ENCODE data around the gene ASIC1.

Gene ASIC1

GRCh38 chr12:50041062-50041860, 16.1 kb upstream of the ASIC1 start:
- DNase-seq (ENCODE audit: low read depth in 2 of 2) = no peak

- no peak for DNase-seq (ENCODE audit: low read depth in 2 of 2)
Observed at GRCh38 chr12:50041962-50042361, 15.4 kb upstream of the ASIC1 start.

- DNase-seq (ENCODE audit: low read depth in 2 of 2) = no peak
Observed at GRCh38 chr12:50042693-50043092, 14.7 kb upstream of the ASIC1 start.

DNA sequence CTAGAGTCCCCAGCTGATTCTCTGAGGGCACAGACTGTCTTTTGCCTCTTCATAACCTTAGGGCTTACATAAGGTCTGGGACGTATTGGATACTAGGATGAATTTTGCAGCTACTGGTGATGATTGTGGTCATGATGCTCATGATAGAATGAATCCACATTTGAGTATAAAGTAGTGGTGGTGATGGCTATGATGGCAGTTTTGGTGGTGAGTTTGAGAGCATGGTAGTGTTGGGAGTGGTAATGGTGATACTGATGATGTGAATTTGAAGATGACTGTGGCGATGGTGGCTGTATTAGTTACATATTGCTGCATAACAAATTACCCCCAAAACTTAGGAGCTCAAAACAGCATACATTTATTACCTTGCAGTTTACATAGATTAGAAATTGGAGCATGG, 14.1 kb upstream of the ASIC1 start:
- no peak for DNase-seq (ENCODE audit: low read depth in 2 of 2)

GRCh38 chr12:50043854-50044253, 13.5 kb upstream of the ASIC1 start:
- no peak for DNase-seq (ENCODE audit: low read depth in 2 of 2)

- DNase-seq (ENCODE audit: low read depth in 2 of 2) = no peak
Observed at GRCh38 chr12:50047693-50048250, 9.6 kb upstream of the ASIC1 start.

GRCh38 chr12:50049254-50050118, 7.9 kb upstream of the ASIC1 start:
- no peak for DNase-seq (ENCODE audit: low read depth in 2 of 2)

DNA sequence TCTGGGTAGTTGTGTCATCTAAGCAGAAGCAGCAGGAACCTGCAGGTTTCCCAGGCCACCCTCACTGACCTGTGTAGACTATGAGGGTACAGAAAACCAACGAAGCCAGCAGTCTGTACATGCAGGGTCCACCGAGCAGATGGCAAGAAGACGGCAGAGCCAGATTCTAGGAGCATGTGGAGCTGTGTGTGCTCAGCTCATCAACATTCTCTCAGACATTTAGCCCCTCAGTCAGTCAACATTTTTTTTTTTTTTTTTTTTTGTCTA, 7.3 kb upstream of the ASIC1 start:
- no peak for DNase-seq (ENCODE audit: low read depth in 2 of 2)

DNA sequence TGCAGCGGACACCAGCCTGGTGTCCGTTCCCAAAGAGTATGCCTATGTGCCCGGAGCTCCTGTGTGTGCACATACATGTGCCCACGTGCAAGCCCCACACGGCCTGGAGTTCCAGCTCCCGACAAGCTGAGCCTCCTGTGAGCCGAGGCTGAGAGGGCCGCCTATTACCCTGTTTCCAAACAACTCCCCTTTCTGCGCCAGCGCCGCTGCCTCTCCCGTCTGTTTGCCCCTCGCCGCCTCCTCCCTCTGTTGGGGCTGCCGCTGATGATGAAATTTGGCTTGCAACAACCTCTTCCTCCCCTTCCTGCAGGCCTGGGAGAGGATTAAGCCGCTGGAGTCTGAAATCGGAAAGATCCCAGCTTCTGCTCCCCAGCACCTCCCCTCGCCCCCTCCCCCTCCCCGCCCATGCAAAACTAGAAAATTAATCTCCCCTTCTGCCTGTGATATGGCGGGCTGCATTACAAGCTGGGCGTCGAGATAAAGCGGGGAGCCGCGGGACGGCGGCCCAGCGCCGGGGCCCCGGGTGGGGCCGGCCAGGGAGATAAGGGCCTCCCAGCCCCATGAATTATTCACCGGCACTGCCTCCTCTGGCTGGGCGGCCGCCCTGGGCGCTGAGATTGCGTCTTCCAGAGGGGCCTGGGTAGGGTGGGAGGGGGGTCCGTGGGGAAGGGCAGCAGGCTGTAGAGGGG, 6.8 kb upstream of the ASIC1 start:
- DNase-seq (ENCODE audit: low read depth in 2 of 2) = peak; percentile 45 to 48

- no peak for DNase-seq (ENCODE audit: low read depth in 2 of 2)
Observed at GRCh38 chr12:50051101-50051806, 6.1 kb upstream of the ASIC1 start.

- DNase-seq (ENCODE audit: low read depth in 2 of 2) = no peak
Observed at GRCh38 chr12:50052544-50052943, 4.9 kb upstream of the ASIC1 start.

- DNase-seq (ENCODE audit: low read depth in 2 of 2) = no peak
Observed at GRCh38 chr12:50052964-50053363, 4.4 kb upstream of the ASIC1 start.

DNA sequence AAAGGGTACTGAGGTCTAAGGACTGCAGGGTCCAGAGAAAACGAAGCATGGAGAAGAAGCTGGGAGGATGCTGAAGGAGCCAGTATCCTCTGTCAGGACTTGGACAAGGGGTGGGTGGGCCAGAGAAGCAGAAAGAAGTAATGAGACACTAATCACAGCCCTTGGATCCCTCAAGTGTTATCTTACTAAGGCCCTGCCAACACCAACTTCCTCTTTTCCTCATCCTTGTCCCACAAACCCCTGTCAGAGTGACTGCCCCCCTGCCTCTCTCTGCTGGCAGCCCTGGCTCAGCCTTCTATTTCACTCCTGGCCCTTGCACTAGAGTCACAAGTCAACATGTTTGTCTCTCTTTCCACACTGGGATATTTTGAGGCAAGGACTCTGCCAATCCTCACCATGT, 3.8 kb upstream of the ASIC1 start:
- DNase-seq (ENCODE audit: low read depth in 2 of 2) = no peak

DNA sequence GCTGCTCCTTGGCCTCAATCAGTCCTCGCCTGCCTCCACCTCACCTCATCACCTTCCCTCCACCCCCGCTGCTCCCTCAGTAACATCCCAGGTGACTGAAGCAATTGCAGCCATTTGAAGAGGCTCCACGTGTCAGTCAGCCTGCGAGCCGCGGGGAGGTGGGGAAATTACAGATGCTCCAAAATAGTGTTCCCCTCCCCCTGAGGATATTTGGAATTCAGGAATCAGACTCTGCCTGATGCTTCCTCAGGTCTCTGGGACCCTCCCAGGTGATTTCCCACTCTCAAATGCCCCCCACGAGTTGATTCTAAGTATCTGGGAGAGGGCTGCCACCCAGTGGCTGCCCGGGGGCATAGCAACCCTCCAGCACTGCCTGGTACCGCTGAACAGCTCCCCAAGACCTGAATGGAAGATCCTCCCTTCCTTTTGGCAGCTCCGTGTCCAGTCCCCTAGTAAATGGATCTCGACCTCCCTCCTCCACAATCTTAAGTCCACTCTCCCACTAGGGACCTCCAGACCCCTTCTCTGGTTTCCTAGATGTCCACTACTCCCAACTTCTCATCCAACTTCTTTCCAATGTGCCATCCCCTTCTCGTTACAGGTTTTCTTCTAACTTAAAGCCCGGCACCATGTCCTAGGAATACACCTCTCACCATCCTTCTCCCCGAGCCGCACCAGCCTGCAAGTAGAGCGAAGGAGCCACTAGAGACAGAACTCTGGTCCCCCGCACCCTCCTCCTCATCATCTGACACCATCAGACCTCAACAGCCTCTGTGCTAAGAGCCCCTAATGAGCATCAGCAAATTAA, 1.4 kb upstream of the ASIC1 start:
- no peak for DNase-seq (ENCODE audit: low read depth in 2 of 2)

GRCh38 chr12:50056639-50056976, 788 bp upstream of the ASIC1 start:
- no peak for DNase-seq (ENCODE audit: low read depth in 2 of 2)

GRCh38 chr12:50057896-50058670, 687 bp downstream of the ASIC1 start:
- no peak for DNase-seq (ENCODE audit: low read depth in 2 of 2)

DNA sequence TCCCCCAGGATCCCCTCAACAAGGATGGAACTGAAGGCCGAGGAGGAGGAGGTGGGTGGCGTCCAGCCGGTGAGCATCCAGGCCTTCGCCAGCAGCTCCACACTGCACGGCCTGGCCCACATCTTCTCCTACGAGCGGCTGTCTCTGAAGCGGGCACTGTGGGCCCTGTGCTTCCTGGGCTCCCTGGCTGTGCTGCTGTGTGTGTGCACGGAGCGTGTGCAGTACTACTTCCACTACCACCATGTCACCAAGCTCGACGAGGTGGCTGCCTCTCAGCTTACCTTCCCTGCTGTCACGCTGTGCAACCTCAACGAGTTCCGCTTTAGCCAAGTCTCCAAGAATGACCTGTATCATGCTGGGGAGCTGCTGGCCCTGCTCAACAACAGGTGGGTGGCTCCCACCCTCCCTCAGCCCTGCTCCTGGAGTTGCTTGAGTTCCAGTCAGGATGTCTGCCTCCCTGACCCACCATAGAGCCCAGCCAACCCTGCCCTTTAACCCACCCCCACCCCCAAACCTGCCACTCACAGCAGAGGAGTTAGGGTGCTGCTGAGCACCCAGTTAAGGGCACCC, 1.4 kb downstream of the ASIC1 start:
- no peak for DNase-seq (ENCODE audit: low read depth in 2 of 2)

DNA sequence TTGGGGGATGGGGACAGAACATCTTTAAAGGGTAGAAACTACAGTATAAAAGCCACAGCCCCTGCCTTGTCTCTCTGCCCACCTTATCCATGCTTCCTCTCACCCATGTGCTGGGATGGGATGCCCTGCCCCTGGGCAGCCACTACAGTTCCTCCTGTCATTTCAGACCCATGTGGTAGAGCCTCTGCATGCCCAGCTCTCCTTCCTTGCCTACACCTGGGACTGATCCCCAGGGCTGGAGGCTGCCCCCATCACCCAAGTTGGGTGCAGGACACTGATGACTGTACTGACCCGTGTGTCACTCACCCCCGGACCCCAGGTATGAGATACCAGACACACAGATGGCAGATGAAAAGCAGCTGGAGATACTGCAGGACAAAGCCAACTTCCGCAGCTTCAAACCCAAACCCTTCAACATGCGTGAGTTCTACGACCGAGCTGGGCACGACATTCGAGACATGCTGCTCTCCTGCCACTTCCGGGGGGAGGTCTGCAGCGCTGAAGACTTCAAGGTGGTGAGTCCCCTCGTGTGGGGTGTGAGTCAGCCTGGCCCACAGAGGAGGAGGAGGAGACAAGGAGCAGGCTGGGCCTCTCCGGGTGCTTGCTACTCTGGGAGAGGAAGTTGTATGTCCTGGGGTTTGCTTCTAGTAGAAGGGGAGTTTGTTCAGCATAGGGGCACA, 2.2 kb downstream of the ASIC1 start:
- DNase-seq (ENCODE audit: low read depth in 2 of 2) = no peak

- no peak for DNase-seq (ENCODE audit: low read depth in 2 of 2)
Observed at GRCh38 chr12:50060120-50060468, 2.7 kb downstream of the ASIC1 start.

Data from fibroblast of skin of left quadriceps (primary cell).